Femur (tissue), 1 donor: ENCODE data around the gene STAM.

ENCODE experiments used
- DNase-seq: peaks from one replicate; pipeline ENCODE4 v3.0.0-alpha.2; 2017

STAM gene

DNA sequence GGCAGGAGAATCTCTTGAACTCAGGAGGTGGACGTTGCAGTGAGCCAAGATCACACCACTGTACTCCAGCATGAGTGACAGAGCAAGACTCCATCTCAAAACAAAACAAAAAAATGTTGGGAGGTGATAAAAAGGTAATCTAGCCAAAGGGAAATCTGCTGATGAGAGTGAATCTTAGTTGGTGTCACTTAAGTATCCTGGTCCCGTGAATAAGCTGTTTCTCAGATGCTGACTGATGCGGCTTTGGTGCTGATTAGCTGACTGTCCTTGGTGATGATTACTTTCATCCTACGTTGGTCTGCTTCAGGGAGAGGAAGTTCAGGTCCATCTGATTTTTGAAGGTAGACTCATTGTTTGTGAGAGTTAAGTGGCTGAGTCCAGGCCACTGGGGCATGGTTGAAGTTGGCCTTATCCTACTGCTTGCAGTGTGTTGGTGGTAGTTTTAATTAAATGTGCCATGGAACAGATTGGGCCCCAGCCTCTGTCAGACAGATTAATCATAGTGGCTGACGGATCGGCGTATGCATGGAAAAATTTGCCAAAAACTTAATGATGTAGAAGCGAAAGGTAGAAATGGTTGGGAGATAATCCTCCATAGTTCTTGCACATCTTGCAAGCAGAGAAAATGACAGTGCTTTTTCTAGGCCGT is 90.6 kb downstream of the STAM start:
- no peak for DNase-seq

DNA sequence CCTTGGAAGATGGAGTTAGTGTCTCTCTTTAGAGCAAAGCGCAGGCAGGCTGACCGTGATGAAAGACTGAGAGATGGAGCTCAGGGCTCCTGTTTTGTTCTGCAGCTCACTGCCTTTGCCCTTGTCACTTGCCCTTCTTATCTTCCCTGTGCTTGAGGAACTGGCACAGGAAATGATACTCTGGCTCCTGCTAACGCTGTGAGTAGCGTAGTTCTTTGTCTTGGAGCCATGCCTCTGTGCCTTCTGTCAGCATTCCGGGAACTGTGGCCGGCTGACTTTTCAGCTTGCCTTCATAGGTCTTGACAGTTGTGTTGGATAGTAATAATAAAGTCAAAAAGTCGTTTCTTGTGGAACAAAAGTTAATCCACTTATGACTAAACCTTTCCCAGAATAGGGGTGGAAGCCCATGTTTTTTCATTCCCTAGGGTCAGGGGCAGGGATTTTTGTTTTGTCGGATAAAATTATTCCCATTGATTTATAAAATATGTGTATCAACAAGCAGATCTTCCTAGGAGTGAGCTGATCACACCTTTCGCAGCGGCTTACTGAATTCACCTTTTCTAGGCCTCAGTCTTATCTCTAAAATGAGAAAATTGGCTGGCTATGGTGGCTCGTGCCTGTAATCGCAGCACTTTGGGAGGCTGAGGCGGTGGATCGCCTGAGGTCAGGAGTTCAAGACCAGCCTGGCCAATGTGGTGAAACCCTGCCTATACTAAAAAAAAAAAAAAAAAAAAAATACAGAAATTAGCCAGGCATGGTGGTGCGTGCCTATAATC is 91.4 kb downstream of the STAM start:
- DNase-seq, result no peak

DNA sequence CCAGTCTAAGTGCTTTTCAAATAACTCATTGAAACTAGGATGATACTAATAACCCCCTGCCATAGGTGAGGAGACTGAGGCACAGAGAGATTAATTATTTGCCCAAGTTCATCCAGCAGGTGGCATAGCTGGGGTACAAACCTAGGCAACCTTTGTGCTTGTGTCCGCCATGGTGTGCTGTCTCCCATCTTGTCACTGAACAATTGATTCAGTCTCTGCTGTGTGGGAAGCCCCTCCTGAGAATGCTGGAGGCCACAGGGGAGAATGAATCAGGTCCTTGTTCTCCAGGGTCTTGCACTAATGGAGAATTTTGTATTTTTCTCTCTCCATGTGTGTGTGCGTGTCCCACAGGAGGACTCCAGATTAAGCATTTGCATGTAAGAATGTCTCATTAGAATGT is 92.3 kb downstream of the STAM start:
- DNase-seq, result no peak

DNA sequence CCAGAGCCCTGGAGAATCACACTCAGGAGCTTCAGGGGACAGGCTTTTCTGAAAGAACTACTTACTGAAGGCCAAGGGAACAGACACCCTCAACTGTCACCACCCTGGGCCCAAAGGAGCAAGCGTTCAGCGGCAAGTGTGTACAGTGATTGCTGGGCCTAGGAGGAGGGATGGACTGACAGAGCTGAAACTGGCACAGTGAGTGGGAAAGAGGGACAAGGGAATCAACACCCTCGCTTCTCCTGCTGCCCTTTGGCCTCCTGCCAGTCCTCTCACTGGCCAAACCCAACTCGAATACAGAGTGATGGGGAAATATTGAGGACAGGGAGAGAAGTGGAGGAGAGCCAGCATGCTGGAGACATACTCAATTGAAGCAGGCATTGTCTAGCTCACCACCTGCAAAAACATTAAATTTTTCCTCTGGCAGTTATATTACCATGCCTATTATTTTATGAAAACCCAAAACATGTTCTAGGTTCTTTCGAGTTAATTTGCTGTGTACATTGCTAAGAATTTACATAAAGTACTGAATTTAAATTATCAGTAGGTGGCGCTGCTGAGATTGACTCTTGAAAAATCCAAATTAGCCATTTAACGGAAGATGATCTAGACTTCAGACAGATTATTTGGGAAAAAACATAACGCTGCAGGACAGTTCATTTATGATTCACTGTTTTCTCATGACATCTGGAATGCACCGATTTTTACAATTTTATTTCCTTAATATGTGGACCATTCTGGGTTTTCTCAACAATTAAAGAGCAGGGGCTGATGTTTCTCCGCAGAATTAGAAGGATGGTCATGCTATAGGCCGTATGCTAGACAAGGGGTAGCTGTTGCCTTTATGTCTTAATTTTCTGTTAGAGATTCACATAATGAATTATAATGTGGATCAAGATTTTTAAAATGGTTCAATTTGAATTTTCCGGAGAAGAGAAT is 93.3 kb downstream of the STAM start:
- DNase-seq, result no peak

DNA sequence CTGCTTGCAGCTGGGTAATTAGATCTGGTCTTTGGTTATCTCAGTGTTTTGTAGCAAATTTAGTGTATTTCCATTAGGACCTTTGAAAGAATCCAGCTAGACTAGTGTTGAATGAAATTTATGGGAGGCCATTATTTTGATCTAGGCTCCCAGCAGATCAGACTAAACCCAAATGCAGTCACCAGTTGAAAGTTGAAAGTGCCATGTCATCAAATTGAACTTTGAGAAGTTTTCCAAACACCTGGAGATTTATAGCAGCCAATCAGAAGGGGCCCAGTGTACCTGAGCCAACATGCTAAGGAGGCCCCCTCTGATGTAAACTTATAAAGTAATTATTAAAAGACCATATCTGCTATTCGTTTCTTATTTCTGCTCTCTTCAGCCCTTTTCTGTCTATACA is 96.7 kb downstream of the STAM start:
- DNase-seq, result no peak

DNA sequence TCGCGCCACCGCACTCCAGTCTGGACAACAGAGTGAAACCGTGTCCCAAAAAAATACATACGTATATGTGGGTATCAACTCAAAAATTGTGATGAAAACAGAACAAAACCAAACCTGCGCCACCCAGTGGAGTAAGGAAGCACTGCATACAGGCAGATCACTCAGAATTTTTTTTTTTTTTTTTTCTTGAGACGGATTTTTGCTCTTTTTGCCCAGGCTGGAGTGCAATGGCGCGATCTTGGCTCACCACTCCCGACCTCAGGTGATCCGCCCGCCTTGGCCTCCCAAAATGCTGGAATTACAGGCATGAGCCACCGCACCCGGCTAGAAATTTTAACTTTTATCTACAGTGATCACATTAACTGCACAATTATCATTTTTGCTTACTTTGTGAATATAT is 99.0 kb downstream of the STAM start:
- DNase-seq, result peak; percentile 55

DNA sequence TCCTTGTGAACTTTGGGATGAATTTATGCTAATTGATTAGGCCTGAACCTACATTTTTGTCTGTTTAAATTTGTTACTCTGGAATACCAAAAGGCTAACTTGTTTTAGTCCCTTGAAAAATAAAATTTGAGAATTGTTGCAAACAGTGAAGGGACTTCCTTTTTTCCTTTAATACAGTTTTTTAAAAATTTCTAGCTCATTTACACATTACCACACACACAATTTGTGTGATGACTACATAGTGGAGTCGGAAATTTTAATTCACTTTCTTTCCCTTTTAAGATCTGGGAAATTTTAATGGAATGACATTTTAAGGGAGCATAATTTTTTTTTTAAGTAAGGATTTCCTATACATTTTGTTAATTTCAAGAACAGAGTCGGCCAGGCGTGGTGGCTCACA is 99.5 kb downstream of the STAM start:
- DNase-seq, result no peak

DNA sequence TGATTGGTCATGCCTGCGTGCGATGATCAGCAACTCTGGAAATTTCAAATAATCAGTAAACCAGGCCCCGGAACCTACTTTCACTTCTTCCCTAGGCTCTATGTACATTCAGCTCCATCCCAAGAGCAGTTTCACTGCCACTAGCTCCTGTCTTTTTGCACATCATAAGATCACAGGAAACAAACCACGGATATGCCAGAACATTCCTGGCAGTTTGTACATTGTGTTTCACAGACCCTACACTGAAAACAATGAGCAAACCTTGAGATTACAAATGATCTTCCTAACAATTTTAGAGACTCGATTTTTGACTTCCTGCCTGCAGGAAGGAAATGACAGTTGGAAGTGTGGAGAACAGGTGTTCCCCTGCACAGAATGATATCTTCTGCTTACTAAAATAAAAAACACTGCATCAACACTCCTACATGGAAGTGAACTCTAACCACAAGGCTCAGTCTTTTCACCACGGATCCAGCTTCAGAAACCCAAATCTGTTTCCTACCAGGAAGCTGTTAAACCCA is 100.5 kb downstream of the STAM start:
- DNase-seq, result no peak

DNA sequence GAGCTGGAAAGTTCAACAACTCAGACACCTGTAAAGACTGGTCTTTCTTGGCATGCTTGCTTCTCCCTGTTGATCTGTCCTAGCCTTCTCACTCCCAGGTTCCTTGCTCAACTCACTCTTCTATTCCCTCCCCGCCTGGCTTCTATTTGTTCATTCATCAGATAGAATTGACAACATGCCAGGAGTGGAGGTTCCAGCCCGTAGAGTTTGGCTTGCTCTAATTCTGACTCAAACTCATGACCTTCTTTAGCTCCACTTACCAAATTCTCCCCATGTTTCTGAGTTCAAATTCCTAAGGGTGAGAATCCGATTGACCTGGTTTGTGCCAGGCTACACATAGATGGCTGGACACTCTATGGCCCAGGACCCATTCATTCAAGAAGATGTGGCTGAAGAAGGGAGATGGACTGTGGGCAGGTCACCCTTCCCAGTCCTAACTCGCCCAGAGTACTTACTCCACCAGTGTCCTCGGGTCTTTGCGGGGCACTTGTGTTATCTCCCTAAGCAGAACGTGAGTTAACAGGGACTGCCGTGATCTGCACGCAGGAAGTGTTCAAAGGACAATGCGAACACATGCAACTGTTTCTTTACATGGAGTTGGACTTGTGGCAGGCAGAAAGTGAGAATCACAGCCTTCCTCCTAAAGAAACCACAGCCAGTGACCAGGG is 104.1 kb downstream of the STAM start:
- no peak for DNase-seq

DNA sequence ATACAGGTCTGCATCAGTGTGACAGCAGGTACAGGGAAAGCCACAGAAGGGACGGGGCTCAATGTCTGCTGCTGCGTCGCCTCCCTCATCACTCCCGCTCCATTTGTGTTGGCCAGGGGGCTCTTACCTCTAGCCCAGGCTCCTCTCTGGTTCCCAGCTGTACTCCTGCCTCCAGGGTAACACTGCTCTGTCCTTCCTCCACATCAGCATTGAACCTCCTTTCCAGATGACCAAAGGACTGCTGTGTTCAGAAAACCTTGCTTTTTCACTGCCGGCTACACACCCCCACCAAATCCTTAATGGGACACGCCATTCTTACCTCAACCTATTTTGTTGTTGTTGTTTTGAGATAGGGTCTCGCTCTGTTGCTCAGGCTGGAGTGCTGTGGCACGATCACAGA is 105.9 kb downstream of the STAM start:
- DNase-seq, result no peak

DNA sequence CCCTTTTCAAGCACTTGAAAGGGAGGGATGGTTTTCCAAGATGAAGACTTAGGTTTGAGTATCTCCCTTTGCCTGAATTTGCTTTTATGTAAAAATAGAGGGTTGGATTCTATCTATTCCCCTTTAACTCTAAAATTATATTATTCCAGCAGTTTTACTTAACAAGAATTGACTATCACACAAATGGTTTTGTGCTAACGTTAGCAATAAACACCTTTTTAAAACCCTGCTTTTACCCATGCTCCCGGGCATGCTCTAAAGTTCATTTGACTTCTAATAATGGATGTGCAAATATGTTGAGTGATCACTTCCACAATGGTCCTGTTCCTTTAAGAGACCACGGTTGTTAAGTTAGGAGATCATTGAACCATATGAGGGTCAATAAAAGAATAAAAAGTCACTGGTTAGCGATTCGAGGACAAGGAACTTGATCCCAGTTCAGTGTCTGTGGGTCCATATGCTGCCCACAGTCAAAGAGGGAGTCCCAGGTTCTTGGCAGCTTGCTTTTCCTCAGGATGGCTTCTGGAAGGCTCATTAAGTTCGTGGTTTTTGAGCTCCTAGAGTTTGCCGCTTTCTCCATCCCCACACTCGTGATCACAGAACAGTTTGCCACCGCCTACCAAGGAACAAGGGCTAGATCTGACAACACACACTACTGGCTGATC is 108.0 kb downstream of the STAM start, which contains the start of gene TMEM236:
TMEM236 (plus strand) TSS at position 421 of the 665 bp plus-strand sequence; CDS start at position 516, 95 bp downstream.
- DNase-seq, result no peak

DNA sequence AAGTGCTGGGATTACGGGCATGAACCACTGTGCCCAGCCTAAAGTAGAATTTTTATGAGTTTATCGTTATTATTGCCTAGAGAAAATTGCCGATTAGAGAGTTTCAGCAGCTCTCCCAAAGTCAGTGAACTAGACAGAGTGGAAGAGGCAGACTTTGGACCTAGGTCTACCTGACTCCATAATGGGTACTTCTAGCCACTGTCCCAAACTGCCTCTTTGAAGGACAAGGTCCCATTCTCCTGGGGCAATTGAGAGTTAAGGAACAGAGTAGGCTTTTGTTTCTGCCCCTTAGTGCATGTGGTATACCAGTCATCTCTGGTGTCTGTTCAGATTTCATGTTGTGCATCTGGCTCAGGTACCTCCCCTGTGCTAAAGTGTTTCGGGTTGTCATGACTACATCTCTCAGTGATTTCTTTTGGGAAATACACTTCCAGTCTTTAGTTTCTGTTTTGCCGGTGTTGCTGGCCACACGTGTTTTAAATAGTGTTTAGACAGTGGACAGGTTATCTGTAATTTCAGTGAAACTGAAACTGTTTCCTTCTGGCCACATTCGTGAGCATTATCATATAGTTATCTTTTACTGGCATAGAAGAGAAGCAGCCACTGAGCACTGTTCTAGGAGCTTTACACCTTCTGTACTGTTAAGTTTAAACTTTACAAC is 112.7 kb downstream of the STAM start:
- DNase-seq, result no peak

DNA sequence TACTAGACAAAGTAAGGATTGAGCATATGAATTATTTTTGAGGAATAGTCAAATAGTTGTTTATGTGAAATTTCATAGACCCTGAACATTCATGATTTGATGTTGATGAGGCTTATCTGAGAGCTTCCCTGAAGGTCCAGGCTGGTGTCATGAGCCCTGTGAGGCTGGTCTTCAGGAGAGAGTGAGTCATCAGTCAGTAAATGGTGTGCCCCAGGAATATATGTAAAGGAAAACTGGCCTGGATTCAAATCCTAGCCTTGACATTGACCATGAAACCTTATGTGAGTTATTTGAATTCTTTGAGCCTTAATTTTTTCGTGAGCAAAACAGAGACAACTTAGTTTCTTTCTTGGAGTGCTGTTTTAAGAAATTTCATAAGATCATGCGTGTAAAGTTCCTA is 114.2 kb downstream of the STAM start:
- no peak for DNase-seq

DNA sequence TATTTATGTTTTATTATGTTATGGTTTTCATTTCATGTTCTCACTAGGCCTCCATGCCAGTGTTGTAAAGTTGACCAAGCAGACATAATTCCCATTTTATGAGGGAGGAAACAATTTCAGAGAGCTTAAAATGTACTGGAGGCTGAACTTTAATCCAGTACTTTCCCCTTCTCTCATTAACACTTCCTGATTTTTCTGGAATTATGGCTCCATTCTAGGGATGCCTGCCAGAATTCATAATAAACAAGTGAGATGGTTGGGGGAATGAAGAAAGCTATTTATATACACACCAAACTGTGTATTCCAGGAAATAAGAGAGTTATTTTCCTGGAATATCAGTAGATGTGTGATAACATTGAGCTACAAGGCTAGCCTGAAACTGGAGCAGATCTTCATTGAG is 114.9 kb downstream of the STAM start:
- no peak for DNase-seq

DNA sequence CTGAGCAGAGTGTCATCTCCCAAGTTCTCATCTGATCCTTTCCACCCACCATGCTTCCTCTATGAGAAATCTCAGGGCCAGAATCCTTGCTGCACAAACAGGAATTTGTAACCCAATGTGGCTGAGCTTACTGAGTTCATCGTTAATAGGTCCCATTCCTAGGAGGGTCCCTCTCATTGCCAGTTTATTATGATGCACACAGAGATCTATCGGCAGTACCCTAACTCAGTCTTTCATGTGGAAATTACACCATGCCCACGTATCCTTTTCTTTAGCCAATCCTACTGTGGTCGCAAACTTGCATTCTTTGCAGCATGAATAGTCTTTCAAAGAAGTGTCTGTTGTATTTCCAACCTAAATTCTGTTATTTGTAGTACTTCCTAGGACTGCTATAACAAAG is 120.2 kb downstream of the STAM start:
- no peak for DNase-seq

DNA sequence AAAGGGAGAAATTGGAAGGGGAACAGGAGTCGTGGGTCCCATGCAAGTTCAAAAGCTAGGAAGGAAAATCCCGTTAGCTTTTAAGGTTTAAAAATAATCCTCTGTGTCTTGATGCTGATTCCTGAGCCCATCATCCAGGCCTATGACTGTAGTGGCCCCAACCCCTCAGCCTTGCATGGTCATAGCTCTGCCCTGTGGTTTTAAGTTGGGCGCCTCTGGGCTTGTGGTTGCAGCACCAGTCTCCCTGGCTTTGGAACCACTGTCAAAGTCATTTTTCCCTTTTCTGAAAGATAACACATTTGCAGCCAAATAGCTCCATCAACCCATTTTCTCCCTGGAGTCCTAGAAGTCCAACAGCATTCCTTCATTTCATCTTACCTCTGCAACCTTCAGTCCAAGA is 121.7 kb downstream of the STAM start:
- no peak for DNase-seq
